Tibial nerve (tissue), 4 donors: ENCODE measurements around the gene MED12L. TPM values are rescaled to one million over a fixed set of nuclear protein-coding genes. Genes with fewer than 3 reads are reported as not detected.

ENCODE experiments used
- DNase-seq, 2 donors: peaks; one replicate each; pipeline ENCODE4 v3.0.0-alpha.2; 2019; ENCODE audit warnings: low spot score in 2 of 2
- H3K27ac ChIP-seq, 4 donors: fragments of 200-600 bp; sonication (generic) in 3 of 4; one replicate each; pipeline ENCODE4 v1.5.1; 2017 to 2019; ENCODE audit warnings: mild to moderate bottlenecking in 1 of 4
- H3K27me3 ChIP-seq, 2 donors: fragments of 200-600 bp; sonication (generic) in 1 of 2; one replicate each; pipeline versions ENCODE4 v1.5.1 to v1.6.0; 2017 to 2019
- H3K36me3 ChIP-seq, 3 donors: fragments of 200-600 bp; sonication (generic); one replicate each; pipeline ENCODE4 v1.5.1; 2018 to 2019
- H3K4me1 ChIP-seq, 4 donors: fragments of 200-600 bp; sonication (generic) in 3 of 4; one replicate each; pipeline ENCODE4 v1.5.1; 2017 to 2019
- H3K4me3 ChIP-seq, 4 donors: fragments of 200-600 bp; sonication (generic) in 3 of 4; one replicate each; pipeline ENCODE4 v1.5.1; 2017 to 2019; ENCODE audit warnings: mild to moderate bottlenecking in 1 of 4, moderate library complexity in 1 of 4
- H3K9me3 ChIP-seq, 4 donors: fragments of 200-600 bp; sonication (generic) in 3 of 4; one replicate each; pipeline ENCODE4 v1.5.1; 2017 to 2019
- EP300 ChIP-seq, 2 donors: sonication (generic); formaldehyde crosslinking; IDR thresholded peaks; one replicate each; pipeline ENCODE4 v1.6.1; 2017; ENCODE audit warnings: antibody characterized with exemption in 2 of 2, mild to moderate bottlenecking in 1 of 2
- POLR2A ChIP-seq, 2 donors: fragments of 450-650 bp; IDR thresholded peaks; one replicate each; pipeline ENCODE4 v1.6.1; 2017; ENCODE audit warnings: antibody characterized with exemption in 2 of 2, mild to moderate bottlenecking in 2 of 2, moderate library complexity in 2 of 2
- whole genome bisulfite sequencing, 2 donors: methylation state at CpG; one replicate each; pipeline ENCODE4 v1.1.5; 2018; 5-methylcytosine and 5-hydroxymethylcytosine counted together
- total RNA-seq, 4 donors: library from RNA; depleted of rRNA; stranded (reverse); fragments of >200 nt; gene quantifications; one replicate each; pipeline ENCODE4 v1.1.0, GENCODE V29; 2016
- TF ChIP-seq, protein P1 (sequence below), 5 experiments: fragments of 200-600 bp in 3 of 5; fragments of 450-650 bp in 2 of 5; sonication (generic) in 3 of 5; IDR thresholded peaks; one replicate each; pipeline ENCODE4 v1.5.1; 2016 to 2019; ENCODE audit warnings: antibody characterized with exemption in 5 of 5, mild to moderate bottlenecking in 3 of 5, moderate library complexity in 2 of 5

The MED12L gene
- total RNA-seq, 4 donors from 2014 or later: 1.2 to 5.9 (median 2.4) TPM

DNA sequence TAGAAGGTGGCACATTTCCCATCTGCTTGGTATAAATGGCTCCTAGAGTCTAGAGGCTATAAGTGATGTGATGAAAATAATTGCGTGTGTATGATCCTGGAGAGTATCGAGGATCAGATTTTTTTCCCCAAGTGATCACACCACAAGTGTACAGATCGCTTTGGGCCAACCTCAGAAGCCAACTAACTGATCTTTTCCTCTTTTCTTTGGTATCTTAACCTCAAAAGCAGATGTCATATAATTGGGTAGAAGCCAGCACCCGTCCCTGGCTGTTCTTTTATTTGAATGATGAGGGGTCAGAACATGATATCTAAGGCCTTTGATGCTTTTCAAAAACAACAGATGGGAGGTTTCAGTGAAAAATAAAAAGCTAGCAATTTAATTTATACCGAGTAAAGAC is 189.6 kb downstream of the MED12L start:
- 66 to 71% methylated on average over 5 of the region's 5 CpGs for WGBS, 2 donors
- no peak for DNase-seq
- Histone ChIP-seq H3K9me3 (no peaks in the 10 kb centered on the region), H3K4me3 (no peak overlapping the region), H3K4me1 (peaks cover 0 to 3% (median 0%) of the 10 kb centered on the region in 4 donors), H3K27me3 (no peaks in the 10 kb centered on the region), H3K27ac (no peak overlapping the region), H3K36me3 (no peaks in the 10 kb centered on the region)
- TF ChIP-seq EP300 (IDR thresholded peaks at IDR 0.05): no peak
- no peak for TF ChIP-seq POLR2A (IDR thresholded peaks at IDR 0.05)
- TF ChIP-seq, protein P1, sequence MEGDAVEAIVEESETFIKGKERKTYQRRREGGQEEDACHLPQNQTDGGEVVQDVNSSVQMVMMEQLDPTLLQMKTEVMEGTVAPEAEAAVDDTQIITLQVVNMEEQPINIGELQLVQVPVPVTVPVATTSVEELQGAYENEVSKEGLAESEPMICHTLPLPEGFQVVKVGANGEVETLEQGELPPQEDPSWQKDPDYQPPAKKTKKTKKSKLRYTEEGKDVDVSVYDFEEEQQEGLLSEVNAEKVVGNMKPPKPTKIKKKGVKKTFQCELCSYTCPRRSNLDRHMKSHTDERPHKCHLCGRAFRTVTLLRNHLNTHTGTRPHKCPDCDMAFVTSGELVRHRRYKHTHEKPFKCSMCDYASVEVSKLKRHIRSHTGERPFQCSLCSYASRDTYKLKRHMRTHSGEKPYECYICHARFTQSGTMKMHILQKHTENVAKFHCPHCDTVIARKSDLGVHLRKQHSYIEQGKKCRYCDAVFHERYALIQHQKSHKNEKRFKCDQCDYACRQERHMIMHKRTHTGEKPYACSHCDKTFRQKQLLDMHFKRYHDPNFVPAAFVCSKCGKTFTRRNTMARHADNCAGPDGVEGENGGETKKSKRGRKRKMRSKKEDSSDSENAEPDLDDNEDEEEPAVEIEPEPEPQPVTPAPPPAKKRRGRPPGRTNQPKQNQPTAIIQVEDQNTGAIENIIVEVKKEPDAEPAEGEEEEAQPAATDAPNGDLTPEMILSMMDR (IDR thresholded peaks at IDR 0.05): no peak

DNA sequence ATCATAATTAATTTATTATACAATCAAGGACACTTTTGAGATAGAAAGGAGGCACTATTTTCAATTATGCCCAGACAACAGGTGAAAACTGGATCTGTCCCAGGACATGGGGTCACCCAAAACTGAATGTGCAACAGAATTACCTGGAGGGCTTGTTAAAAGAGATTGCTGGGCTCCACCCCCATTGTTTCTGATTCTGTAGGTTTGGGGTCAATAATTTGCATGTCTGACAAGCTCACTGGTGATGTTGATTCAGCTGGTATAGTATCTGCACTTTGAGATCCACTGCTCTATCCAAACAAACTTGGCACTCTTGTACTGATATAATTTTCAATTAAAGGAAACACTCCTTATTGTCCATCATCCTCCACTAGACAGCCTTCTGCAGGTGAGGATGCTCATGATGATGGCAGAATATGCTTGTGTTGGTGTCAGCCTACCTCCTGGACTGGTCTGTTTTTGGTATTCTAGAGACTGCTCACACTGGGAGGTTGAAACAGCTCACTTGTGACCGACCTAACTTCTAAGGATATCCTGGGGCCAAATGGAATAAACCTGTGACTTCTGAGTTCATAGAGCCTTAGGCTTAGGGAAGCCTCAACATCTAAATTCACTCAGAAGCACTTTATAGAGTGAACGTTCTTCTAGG is 190.7 kb downstream of the MED12L start:
- no peak for DNase-seq
- no peaks in the 10 kb centered on the region for H3K4me1 ChIP-seq
- H3K4me3 ChIP-seq: peak overlapping the region in 2 of 4 donors; percentile 11 to 37
- 68 to 71% methylated on average over 2 of the region's 2 CpGs for WGBS, 2 donors
- H3K9me3 ChIP-seq: no peaks in the 10 kb centered on the region
- no peaks in the 10 kb centered on the region for H3K36me3 ChIP-seq
- no peaks in the 10 kb centered on the region for H3K27me3 ChIP-seq
- no peak for TF ChIP-seq POLR2A (IDR thresholded peaks at IDR 0.05)
- no peak for TF ChIP-seq EP300 (IDR thresholded peaks at IDR 0.05)
- TF ChIP-seq, protein P1 (IDR thresholded peaks at IDR 0.05): no peak
- peak overlapping the region in 3 of 4 donors; percentile 28 to 52 (median 42) for H3K27ac ChIP-seq

DNA sequence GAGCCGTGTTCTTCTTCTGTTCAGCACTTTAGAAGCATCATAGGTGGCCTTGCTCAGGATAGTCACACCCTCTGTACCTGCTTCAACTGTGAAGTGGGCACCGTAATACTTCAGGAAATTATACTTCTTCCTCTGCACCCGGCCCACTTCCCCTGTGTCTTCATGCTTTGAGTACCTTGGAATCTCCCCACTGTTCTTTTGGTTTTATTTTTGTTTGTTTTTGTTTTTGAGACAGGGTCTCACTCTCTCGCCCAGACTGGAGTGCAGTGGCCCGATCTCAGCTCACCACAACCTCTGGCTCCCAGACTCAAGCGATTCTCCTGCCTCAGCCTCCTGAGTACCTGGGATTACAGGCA is 191.2 kb downstream of the MED12L start:
- H3K27ac ChIP-seq: peak overlapping the region in 3 of 4 donors; percentile 28 to 52 (median 42)
- DNase-seq: no peak
- 74 to 84% methylated on average over 6 of the region's 6 CpGs for WGBS, 2 donors
- H3K36me3 ChIP-seq: no peaks in the 10 kb centered on the region
- H3K4me3 ChIP-seq: peak overlapping the region in 2 of 4 donors; percentile 11 to 37
- H3K9me3 ChIP-seq: no peaks in the 10 kb centered on the region
- TF ChIP-seq POLR2A (IDR thresholded peaks at IDR 0.05) (no peak), EP300 (IDR thresholded peaks at IDR 0.05) (no peak)
- TF ChIP-seq, protein P1 (IDR thresholded peaks at IDR 0.05): no peak
- no peaks in the 10 kb centered on the region for H3K4me1 ChIP-seq
- no peaks in the 10 kb centered on the region for H3K27me3 ChIP-seq

DNA sequence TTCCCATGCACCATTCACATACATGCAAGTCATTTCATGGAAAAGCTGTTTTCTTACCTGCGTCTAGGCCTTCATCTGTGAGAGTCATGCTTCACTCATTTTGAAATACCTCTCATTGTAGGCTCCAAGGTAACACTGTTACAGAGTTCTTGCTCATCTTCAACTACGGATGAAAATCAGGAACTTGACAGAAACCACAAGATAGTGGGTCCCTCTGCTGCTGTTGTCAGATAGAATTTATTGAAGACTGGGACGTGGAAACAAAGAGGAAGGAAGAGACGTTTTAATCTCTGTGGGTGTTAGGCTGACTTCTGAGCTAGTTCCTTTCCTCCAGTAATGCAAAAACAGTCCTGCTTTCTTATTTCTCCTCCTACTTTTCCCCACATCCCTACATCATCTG is 192.8 kb downstream of the MED12L start, which contains the start of gene P2RY14:
Gene P2RY14 (minus strand): TSS at position 313 of the 400 bp plus-strand sequence. CDS start 64,226 bp downstream, outside the sequence.
- peak within 1 kb of the TSS; percentile 8 to 63 (median 32) for H3K27ac ChIP-seq
- H3K4me3 ChIP-seq: peak within 1 kb of the TSS in 3 of 4 donors; percentile 5 to 37 (median 9)
- H3K9me3 ChIP-seq: no peaks in the 10 kb centered on the region
- no peaks in the 10 kb centered on the region for H3K36me3 ChIP-seq
- TF ChIP-seq EP300 (IDR thresholded peaks at IDR 0.05) (peak in 1 of 2 donors; percentile 54), POLR2A (IDR thresholded peaks at IDR 0.05) (no peak)
- TF ChIP-seq, protein P1 (IDR thresholded peaks at IDR 0.05): no peak
- 52% methylated on average over 4 of the region's 4 CpGs for WGBS, 2 donors
- H3K27me3 ChIP-seq: no peaks in the 10 kb centered on the region
- H3K4me1 ChIP-seq: peaks cover 0 to 8% (median 0%) of the 10 kb centered on the region in 4 donors
- DNase-seq: no peak

DNA sequence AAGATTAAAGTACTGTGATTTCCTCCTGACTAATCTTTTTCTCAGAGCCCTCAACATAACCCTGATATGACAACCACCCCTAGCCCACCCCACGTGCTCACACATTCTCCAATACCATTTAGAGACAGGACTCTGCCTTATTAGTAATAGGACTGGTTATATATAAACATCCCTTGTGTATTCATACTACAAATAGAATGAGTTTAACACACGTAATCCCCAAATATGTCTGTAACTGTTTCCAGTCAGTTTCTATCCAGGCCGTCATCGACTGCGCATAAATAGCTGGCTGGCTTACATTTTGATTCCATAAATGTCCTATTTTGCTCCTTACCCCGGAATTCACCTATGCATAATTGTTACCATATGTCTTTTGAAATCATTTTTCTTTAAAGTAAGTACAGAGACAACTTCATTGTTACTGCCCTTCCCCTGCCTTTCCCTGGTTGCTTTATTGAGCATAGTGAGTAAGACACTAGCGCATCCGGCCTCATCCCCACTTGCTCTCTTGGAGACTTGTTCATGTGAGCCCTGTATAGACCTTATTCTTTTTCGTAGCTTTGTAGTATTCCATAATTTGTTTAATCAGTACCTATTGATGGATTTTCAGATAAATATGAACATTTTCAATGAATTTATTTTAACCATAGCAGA is 196.3 kb downstream of the MED12L start:
- H3K27me3 ChIP-seq: no peaks in the 10 kb centered on the region
- H3K36me3 ChIP-seq: no peaks in the 10 kb centered on the region
- peaks cover 0 to 22% (median 0%) of the 10 kb centered on the region in 4 donors for H3K4me1 ChIP-seq
- H3K9me3 ChIP-seq: no peaks in the 10 kb centered on the region
- H3K4me3 ChIP-seq: no peak overlapping the region
- WGBS, 2 donors: 66 to 67% methylated on average over 9 of the region's 9 CpGs
- no peak for DNase-seq
- TF ChIP-seq, protein P1 (IDR thresholded peaks at IDR 0.05): no peak
- TF ChIP-seq POLR2A (IDR thresholded peaks at IDR 0.05) (no peak), EP300 (IDR thresholded peaks at IDR 0.05) (no peak)
- H3K27ac ChIP-seq: no peak overlapping the region
